NB4 (cell line): ENCODE data around the gene CXCL13.

Source experiments
- DNase-seq: peaks from one replicate; pipeline ENCODE4 v3.0.0; 2010; ENCODE audit warnings: low read depth
- H3K4me3 ChIP-seq: one replicate; pipeline ENCODE4 v1.5.1; 2011; ENCODE audit warnings: mild to moderate bottlenecking, low read depth, low read length, moderate library complexity
- CTCF ChIP-seq: IDR thresholded peaks from one replicate; pipeline ENCODE4 v1.5.1; 2012; ENCODE audit warnings: low read depth, low read length
- MAX ChIP-seq: IDR thresholded peaks from 2 replicates; pipeline ENCODE4 v1.6.1; 2011; ENCODE audit warnings: low read depth, low read length
- MYC ChIP-seq: IDR thresholded peaks from 2 replicates; pipeline ENCODE4 v1.6.1; 2011; ENCODE audit warnings: low read depth, low read length
- POLR2A ChIP-seq: IDR thresholded peaks from 2 replicates; pipeline ENCODE4 v1.6.1; 2011; ENCODE audit warnings: mild to moderate bottlenecking; ENCODE audit not compliant: insufficient read length; ENCODE audit errors: extremely low read depth

CXCL13 gene

GRCh38 chr4:77599378-77599777, 6.2 kb upstream of the CXCL13 start:
- TF ChIP-seq CTCF (peak; percentile 62), MYC (no peak)
- H3K4me3 ChIP-seq = no peak overlapping the region
- peak; percentile 35 for DNase-seq

- TF ChIP-seq MAX (no peak), POLR2A (no peak), CTCF (peak; percentile 73)
- H3K4me3 ChIP-seq = no peak overlapping the region
- peak; percentile 40 for DNase-seq
Measured at GRCh38 chr4:77600521-77601451, 4.8 kb upstream of the CXCL13 start.

- no peak for DNase-seq
- H3K4me3 ChIP-seq = no peak overlapping the region
- TF ChIP-seq POLR2A = no peak
- no peak for TF ChIP-seq MYC
Measured at GRCh38 chr4:77601614-77602187, 3.9 kb upstream of the CXCL13 start.

GRCh38 chr4:77613267-77613666, 7.6 kb downstream of the CXCL13 start:
- no peak overlapping the region for H3K4me3 ChIP-seq
- TF ChIP-seq POLR2A = no peak
- TF ChIP-seq CTCF = no peak
- TF ChIP-seq MAX = no peak
- TF ChIP-seq MYC = no peak
- DNase-seq = no peak

- H3K4me3 ChIP-seq = no peak overlapping the region
- no peak for DNase-seq
- TF ChIP-seq POLR2A (no peak), MYC (no peak), CTCF (no peak), MAX (no peak)
Measured at GRCh38 chr4:77615153-77615552, 9.5 kb downstream of the CXCL13 start.

- peak; percentile 43 for DNase-seq
- no peak overlapping the region for H3K4me3 ChIP-seq
- TF ChIP-seq POLR2A (no peak), MYC (no peak), MAX (no peak), CTCF (no peak)
Measured at GRCh38 chr4:77617203-77617602, 11.6 kb downstream of the CXCL13 start.
